ENCODE results near the gene MARK4. TPM values are rescaled to one million over a fixed set of nuclear protein-coding genes. Genes with fewer than 3 reads are reported as not detected.
A peak's percentile ranks its signal among the peaks of the same experiment; 100 is the strongest.
"Not testable (repeated sequence)": the region's sequence is repeated elsewhere in the genome, so short reads cannot be mapped to it uniquely, and the experiment has no call there.

Gene MARK4
- polyA plus RNA-seq, 2 donors: 11.9 to 15.9 TPM

- Histone ChIP-seq H3K27ac (ENCODE audit: low read depth in 2 of 2, low read length in 1 of 2) (no peak overlapping the region), H3K36me3 (ENCODE audit: control insufficient read depth in 2 of 2, insufficient read depth in 2 of 2, low read length in 1 of 2) (no peaks in the 10 kb centered on the region), H3K27me3 (ENCODE audit: control insufficient read depth in 1 of 2, insufficient read depth in 2 of 2, low read length in 2 of 2) (no peaks in the 10 kb centered on the region), H3K4me1 (ENCODE audit: control insufficient read depth in 2 of 2, insufficient read depth in 2 of 2, low read length in 1 of 2) (peaks cover 0 to 7% of the 10 kb centered on the region in 2 donors), H3K4me3 (ENCODE audit: low read depth in 1 of 2, low read length in 2 of 2) (no peak overlapping the region), H3K9me3 (ENCODE audit: control insufficient read depth in 2 of 2, insufficient read depth in 1 of 2, low read depth in 1 of 2, low read length in 1 of 2) (no peaks in the 10 kb centered on the region)
- WGBS, 2 donors: 66% methylated on average over 14 of the region's 14 CpGs
Measured at GRCh38 chr19:45217957-45218334, 33.1 kb upstream of the MARK4 start.

- peaks cover 0 to 7% of the 10 kb centered on the region in 2 donors for H3K4me1 ChIP-seq (ENCODE audit: control insufficient read depth in 2 of 2, insufficient read depth in 2 of 2, low read length in 1 of 2)
- no peaks in the 10 kb centered on the region for H3K27me3 ChIP-seq (ENCODE audit: control insufficient read depth in 1 of 2, insufficient read depth in 2 of 2, low read length in 2 of 2)
- H3K27ac ChIP-seq (ENCODE audit: low read depth in 2 of 2, low read length in 1 of 2): no peak overlapping the region
- no peak overlapping the region for H3K4me3 ChIP-seq (ENCODE audit: low read depth in 1 of 2, low read length in 2 of 2)
- H3K36me3 ChIP-seq (ENCODE audit: control insufficient read depth in 2 of 2, insufficient read depth in 2 of 2, low read length in 1 of 2): no peaks in the 10 kb centered on the region
- 60 to 63% methylated on average over 4 of the region's 4 CpGs for WGBS, 2 donors
- H3K9me3 ChIP-seq (ENCODE audit: control insufficient read depth in 2 of 2, insufficient read depth in 1 of 2, low read depth in 1 of 2, low read length in 1 of 2): no peaks in the 10 kb centered on the region
Measured at GRCh38 chr19:45218426-45218825, 32.6 kb upstream of the MARK4 start.

- Histone ChIP-seq H3K4me3 (ENCODE audit: low read depth in 1 of 2, low read length in 2 of 2) (no peak overlapping the region), H3K4me1 (ENCODE audit: control insufficient read depth in 2 of 2, insufficient read depth in 2 of 2, low read length in 1 of 2) (peaks cover 0 to 7% of the 10 kb centered on the region in 2 donors), H3K36me3 (ENCODE audit: control insufficient read depth in 2 of 2, insufficient read depth in 2 of 2, low read length in 1 of 2) (no peaks in the 10 kb centered on the region), H3K27me3 (ENCODE audit: control insufficient read depth in 1 of 2, insufficient read depth in 2 of 2, low read length in 2 of 2) (no peaks in the 10 kb centered on the region), H3K27ac (ENCODE audit: low read depth in 2 of 2, low read length in 1 of 2) (no peak overlapping the region), H3K9me3 (ENCODE audit: control insufficient read depth in 2 of 2, insufficient read depth in 1 of 2, low read depth in 1 of 2, low read length in 1 of 2) (no peaks in the 10 kb centered on the region)
- WGBS, 2 donors: 75 to 77% methylated on average over 18 of the region's 18 CpGs
Measured at GRCh38 chr19:45218911-45219743, 31.9 kb upstream of the MARK4 start.

GRCh38 chr19:45222724-45223123 is 28.3 kb upstream of the MARK4 start:
- no peaks in the 10 kb centered on the region for H3K36me3 ChIP-seq (ENCODE audit: control insufficient read depth in 2 of 2, insufficient read depth in 2 of 2, low read length in 1 of 2)
- no peak overlapping the region for H3K27ac ChIP-seq (ENCODE audit: low read depth in 2 of 2, low read length in 1 of 2)
- H3K27me3 ChIP-seq (ENCODE audit: control insufficient read depth in 1 of 2, insufficient read depth in 2 of 2, low read length in 2 of 2): no peaks in the 10 kb centered on the region
- no peaks in the 10 kb centered on the region for H3K4me1 ChIP-seq (ENCODE audit: control insufficient read depth in 2 of 2, insufficient read depth in 2 of 2, low read length in 1 of 2)
- WGBS, 2 donors: 78 to 93% methylated on average over 6 of the region's 6 CpGs
- H3K9me3 ChIP-seq (ENCODE audit: control insufficient read depth in 2 of 2, insufficient read depth in 1 of 2, low read depth in 1 of 2, low read length in 1 of 2): no peaks in the 10 kb centered on the region
- no peak overlapping the region for H3K4me3 ChIP-seq (ENCODE audit: low read depth in 1 of 2, low read length in 2 of 2)

GRCh38 chr19:45223879-45224278 is 27.2 kb upstream of the MARK4 start:
- Histone ChIP-seq H3K9me3 (ENCODE audit: control insufficient read depth in 2 of 2, insufficient read depth in 1 of 2, low read depth in 1 of 2, low read length in 1 of 2) (no peaks in the 10 kb centered on the region), H3K27ac (ENCODE audit: low read depth in 2 of 2, low read length in 1 of 2) (no peak overlapping the region), H3K4me1 (ENCODE audit: control insufficient read depth in 2 of 2, insufficient read depth in 2 of 2, low read length in 1 of 2) (no peaks in the 10 kb centered on the region), H3K4me3 (ENCODE audit: low read depth in 1 of 2, low read length in 2 of 2) (no peak overlapping the region), H3K36me3 (ENCODE audit: control insufficient read depth in 2 of 2, insufficient read depth in 2 of 2, low read length in 1 of 2) (no peaks in the 10 kb centered on the region), H3K27me3 (ENCODE audit: control insufficient read depth in 1 of 2, insufficient read depth in 2 of 2, low read length in 2 of 2) (no peaks in the 10 kb centered on the region)
- WGBS, 2 donors: 82 to 91% methylated on average over 5 of the region's 5 CpGs

GRCh38 chr19:45224645-45225044 is 26.4 kb upstream of the MARK4 start:
- H3K9me3 ChIP-seq (ENCODE audit: control insufficient read depth in 2 of 2, insufficient read depth in 1 of 2, low read depth in 1 of 2, low read length in 1 of 2): no peaks in the 10 kb centered on the region
- no peak overlapping the region for H3K4me3 ChIP-seq (ENCODE audit: low read depth in 1 of 2, low read length in 2 of 2)
- 52 to 63% methylated on average over 11 of the region's 11 CpGs for WGBS, 2 donors
- H3K27me3 ChIP-seq (ENCODE audit: control insufficient read depth in 1 of 2, insufficient read depth in 2 of 2, low read length in 2 of 2): no peaks in the 10 kb centered on the region
- H3K27ac ChIP-seq (ENCODE audit: low read depth in 2 of 2, low read length in 1 of 2): no peak overlapping the region
- no peaks in the 10 kb centered on the region for H3K4me1 ChIP-seq (ENCODE audit: control insufficient read depth in 2 of 2, insufficient read depth in 2 of 2, low read length in 1 of 2)
- no peaks in the 10 kb centered on the region for H3K36me3 ChIP-seq (ENCODE audit: control insufficient read depth in 2 of 2, insufficient read depth in 2 of 2, low read length in 1 of 2)

- H3K27ac ChIP-seq (ENCODE audit: low read depth in 2 of 2, low read length in 1 of 2); H3K4me1 ChIP-seq (ENCODE audit: control insufficient read depth in 2 of 2, insufficient read depth in 2 of 2, low read length in 1 of 2); H3K4me3 ChIP-seq (ENCODE audit: low read depth in 1 of 2, low read length in 2 of 2); H3K9me3 ChIP-seq (ENCODE audit: control insufficient read depth in 2 of 2, insufficient read depth in 1 of 2, low read depth in 1 of 2, low read length in 1 of 2); H3K36me3 ChIP-seq (ENCODE audit: control insufficient read depth in 2 of 2, insufficient read depth in 2 of 2, low read length in 1 of 2); H3K27me3 ChIP-seq (ENCODE audit: control insufficient read depth in 1 of 2, insufficient read depth in 2 of 2, low read length in 2 of 2): not testable (repeated sequence)
- 88 to 89% methylated on average over 2 of the region's 2 CpGs for WGBS, 2 donors
Measured at GRCh38 chr19:45229056-45229455, 22.0 kb upstream of the MARK4 start.

GRCh38 chr19:45231891-45232290 is 19.2 kb upstream of the MARK4 start:
- H3K9me3 ChIP-seq (ENCODE audit: control insufficient read depth in 2 of 2, insufficient read depth in 1 of 2, low read depth in 1 of 2, low read length in 1 of 2): no peaks in the 10 kb centered on the region
- H3K36me3 ChIP-seq (ENCODE audit: control insufficient read depth in 2 of 2, insufficient read depth in 2 of 2, low read length in 1 of 2): no peaks in the 10 kb centered on the region
- H3K4me1 ChIP-seq (ENCODE audit: control insufficient read depth in 2 of 2, insufficient read depth in 2 of 2, low read length in 1 of 2): no peaks in the 10 kb centered on the region
- H3K27ac ChIP-seq (ENCODE audit: low read depth in 2 of 2, low read length in 1 of 2): peak overlapping the region; percentile 50 to 60
- WGBS, 2 donors: 33 to 60% methylated on average over 3 of the region's 3 CpGs
- no peaks in the 10 kb centered on the region for H3K27me3 ChIP-seq (ENCODE audit: control insufficient read depth in 1 of 2, insufficient read depth in 2 of 2, low read length in 2 of 2)
- H3K4me3 ChIP-seq (ENCODE audit: low read depth in 1 of 2, low read length in 2 of 2): no peak overlapping the region

GRCh38 chr19:45234089-45234869 is 16.8 kb upstream of the MARK4 start:
- H3K36me3 ChIP-seq (ENCODE audit: control insufficient read depth in 2 of 2, insufficient read depth in 2 of 2, low read length in 1 of 2): no peaks in the 10 kb centered on the region

More at GRCh38 chr19:45234089-45234869, 16.8 kb upstream of the MARK4 start:
- Histone ChIP-seq H3K9me3 (ENCODE audit: control insufficient read depth in 2 of 2, insufficient read depth in 1 of 2, low read depth in 1 of 2, low read length in 1 of 2) (no peaks in the 10 kb centered on the region), H3K27me3 (ENCODE audit: control insufficient read depth in 1 of 2, insufficient read depth in 2 of 2, low read length in 2 of 2) (no peaks in the 10 kb centered on the region), H3K4me1 (ENCODE audit: control insufficient read depth in 2 of 2, insufficient read depth in 2 of 2, low read length in 1 of 2) (no peaks in the 10 kb centered on the region), H3K27ac (ENCODE audit: low read depth in 2 of 2, low read length in 1 of 2) (no peak overlapping the region), H3K4me3 (ENCODE audit: low read depth in 1 of 2, low read length in 2 of 2) (no peak overlapping the region)
- 36 to 38% methylated on average over 71 to 93 of the region's 93 CpGs for WGBS, 2 donors

Measured in esophagus (tissue), 2 donors.